GM18870 (cell line): Measurements from ENCODE around the gene UBE2L6.

Source experiments
- ATAC-seq: cut with Tn5 transposase; IDR thresholded peaks from one replicate; pipeline ENCODE4 v1.9.1; 2021; ENCODE audit warnings: moderate library complexity; ENCODE audit not compliant: unreplicated experiment

UBE2L6 gene

GRCh38 chr11:57567515-57568329 is at the start of gene UBE2L6:
Gene UBE2L6, minus strand, starts transcription at chr11:57567672. Its CDS starts 61 bp downstream, at chr11:57567611.
- peak; percentile 32 for ATAC-seq

- no peak for ATAC-seq
Measured at GRCh38 chr11:57616595-57616994, 49.1 kb upstream of the UBE2L6 start.

- ATAC-seq, result no peak
Measured at GRCh38 chr11:57615308-57615707, 47.8 kb upstream of the UBE2L6 start.

- no peak for ATAC-seq
Measured at GRCh38 chr11:57614234-57614772, 46.8 kb upstream of the UBE2L6 start.

- ATAC-seq, result no peak
Measured at GRCh38 chr11:57610170-57610569, 42.7 kb upstream of the UBE2L6 start.

GRCh38 chr11:57605028-57605420 is 37.6 kb upstream of the UBE2L6 start:
- no peak for ATAC-seq

GRCh38 chr11:57604296-57605027 is 37.0 kb upstream of the UBE2L6 start:
- ATAC-seq, result no peak

- no peak for ATAC-seq
Measured at GRCh38 chr11:57601297-57601696, 33.8 kb upstream of the UBE2L6 start.

GRCh38 chr11:57599381-57599780 is 31.9 kb upstream of the UBE2L6 start:
- ATAC-seq, result no peak

GRCh38 chr11:57598831-57599155 is 31.3 kb upstream of the UBE2L6 start:
- no peak for ATAC-seq

GRCh38 chr11:57597916-57598830 is 30.7 kb upstream of the UBE2L6 start:
- no peak for ATAC-seq

GRCh38 chr11:57597461-57597915 is 30.0 kb upstream of the UBE2L6 start, which contains the start of gene SERPING1:
Gene SERPING1, plus strand, starts transcription at chr11:57597685. Its CDS starts 586 bp downstream, at chr11:57598271.
- ATAC-seq, result no peak

- ATAC-seq, result no peak
Measured at GRCh38 chr11:57596266-57596885, 28.9 kb upstream of the UBE2L6 start.

GRCh38 chr11:57588046-57588710 is 20.7 kb upstream of the UBE2L6 start:
- ATAC-seq, result no peak

GRCh38 chr11:57586711-57587245 is 19.3 kb upstream of the UBE2L6 start:
- ATAC-seq, result no peak

GRCh38 chr11:57585301-57585700 is 17.8 kb upstream of the UBE2L6 start:
- no peak for ATAC-seq

- no peak for ATAC-seq
Measured at GRCh38 chr11:57584341-57584740, 16.9 kb upstream of the UBE2L6 start.

GRCh38 chr11:57574061-57574460 is 6.6 kb upstream of the UBE2L6 start:
- ATAC-seq, result no peak

- no peak for ATAC-seq
Measured at GRCh38 chr11:57571606-57572005, 4.1 kb upstream of the UBE2L6 start.
